T-helper 9 cell (primary cell): Measurements from ENCODE around the gene ZNF143.
A peak's percentile ranks its signal among the peaks of the same experiment; 100 is the strongest.
"Not testable (repeated sequence)": the region's sequence is repeated elsewhere in the genome, so short reads cannot be mapped to it uniquely, and the experiment has no call there.

Experiments
- DNase-seq: peaks from one replicate; pipeline ENCODE4 v3.0.0-alpha.2; 2020

Gene ZNF143

DNA sequence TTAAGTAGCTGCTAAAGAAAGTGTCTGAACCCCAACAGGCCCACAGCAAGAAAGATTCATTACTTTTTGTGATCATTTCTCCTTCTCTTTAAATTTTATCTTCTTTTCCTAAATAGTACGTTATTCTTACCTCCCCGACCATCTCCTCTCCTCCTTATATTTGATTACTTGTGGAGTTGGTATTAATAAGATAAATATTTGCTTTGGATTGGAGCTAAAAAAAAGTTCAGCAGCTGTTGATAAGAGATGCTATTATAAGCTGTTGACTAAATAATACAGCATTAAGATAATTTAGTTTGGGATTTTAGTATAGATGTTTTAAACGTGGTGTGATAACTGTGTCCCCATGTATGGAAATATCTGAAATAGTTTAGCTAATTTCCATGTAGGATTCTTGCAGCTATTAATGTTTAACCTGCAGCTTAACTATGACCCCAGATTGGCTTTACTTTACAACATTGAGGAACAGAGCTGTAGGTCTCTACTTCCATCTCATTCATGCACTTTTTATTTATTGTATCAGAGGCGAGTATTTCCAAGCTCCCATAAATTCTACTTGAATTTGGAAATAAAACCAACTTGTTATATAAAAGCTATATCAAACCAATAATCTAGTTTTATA lies 37.8 kb downstream of the ZNF143 start:
- no peak for DNase-seq

DNA sequence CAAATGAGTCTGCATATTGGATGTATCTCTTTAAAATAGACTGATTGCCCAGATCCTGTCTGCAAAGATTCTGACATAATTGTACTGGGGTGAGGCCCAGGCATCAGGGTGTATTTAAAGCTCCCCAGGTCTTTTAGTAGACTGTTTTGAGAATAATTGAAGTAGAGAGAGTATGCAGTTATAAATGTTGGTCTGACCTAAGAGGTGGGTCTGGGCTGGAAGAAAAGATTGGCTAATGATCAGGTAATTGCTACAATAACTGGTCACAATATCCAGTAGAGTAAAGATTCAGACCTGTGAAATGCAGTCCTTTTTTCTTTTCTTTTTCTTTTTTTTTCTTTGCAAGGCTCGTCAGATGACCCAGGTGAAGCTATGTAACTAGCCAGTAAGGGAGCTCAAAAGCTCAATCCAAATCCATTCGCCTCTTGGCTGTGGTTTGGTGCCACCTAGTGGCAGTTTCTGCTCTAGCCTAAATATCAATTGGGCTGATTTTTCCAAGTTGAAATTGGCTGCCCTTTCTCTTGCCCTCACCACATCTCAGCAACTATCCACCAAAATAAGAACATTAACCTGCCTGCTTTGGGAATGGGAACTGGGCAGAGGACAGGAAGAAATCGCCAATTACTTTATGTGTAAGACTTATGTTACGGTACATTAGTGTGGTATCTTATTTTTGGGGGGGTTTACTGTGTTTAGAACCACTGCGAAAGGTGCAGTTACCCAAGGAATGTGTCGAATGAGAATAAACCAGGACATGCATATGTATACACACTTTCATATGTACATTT lies 45.9 kb downstream of the ZNF143 start:
- peak; percentile 67 for DNase-seq

DNA sequence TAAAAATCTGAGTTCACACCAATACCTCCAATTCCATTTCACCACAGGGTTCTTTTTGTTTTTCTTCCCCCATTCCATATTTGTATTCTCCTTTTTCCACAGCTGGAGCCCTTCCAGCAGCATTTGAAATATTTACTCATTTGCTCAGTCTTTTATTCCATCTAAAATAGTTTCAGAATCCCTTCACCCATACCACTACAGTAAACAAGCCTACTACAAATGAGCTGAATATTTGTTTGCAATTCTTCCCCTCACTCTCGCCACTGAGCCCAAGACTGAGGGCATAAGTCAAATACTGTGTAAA lies 46.4 kb downstream of the ZNF143 start:
- no peak for DNase-seq

DNA sequence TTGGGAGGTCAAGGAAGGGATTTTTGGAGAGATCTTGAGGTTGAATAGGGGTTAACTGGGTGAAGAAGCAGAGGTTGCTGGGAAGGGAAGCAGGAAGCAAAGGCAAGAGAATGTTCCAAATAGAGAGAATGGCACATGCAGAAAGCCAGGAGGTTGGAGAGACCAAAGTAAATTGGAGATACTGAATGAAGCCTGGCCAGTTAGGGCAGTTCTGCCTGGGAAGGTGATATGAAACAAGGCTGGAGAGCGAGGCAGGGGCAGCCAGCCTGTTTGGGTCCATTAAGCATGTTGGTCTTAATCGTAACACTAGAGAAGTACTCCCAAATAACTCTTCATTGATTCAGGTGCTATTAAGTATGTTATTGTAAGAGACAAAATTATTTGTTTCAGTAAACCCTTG lies 48.2 kb downstream of the ZNF143 start:
- DNase-seq, result no peak

DNA sequence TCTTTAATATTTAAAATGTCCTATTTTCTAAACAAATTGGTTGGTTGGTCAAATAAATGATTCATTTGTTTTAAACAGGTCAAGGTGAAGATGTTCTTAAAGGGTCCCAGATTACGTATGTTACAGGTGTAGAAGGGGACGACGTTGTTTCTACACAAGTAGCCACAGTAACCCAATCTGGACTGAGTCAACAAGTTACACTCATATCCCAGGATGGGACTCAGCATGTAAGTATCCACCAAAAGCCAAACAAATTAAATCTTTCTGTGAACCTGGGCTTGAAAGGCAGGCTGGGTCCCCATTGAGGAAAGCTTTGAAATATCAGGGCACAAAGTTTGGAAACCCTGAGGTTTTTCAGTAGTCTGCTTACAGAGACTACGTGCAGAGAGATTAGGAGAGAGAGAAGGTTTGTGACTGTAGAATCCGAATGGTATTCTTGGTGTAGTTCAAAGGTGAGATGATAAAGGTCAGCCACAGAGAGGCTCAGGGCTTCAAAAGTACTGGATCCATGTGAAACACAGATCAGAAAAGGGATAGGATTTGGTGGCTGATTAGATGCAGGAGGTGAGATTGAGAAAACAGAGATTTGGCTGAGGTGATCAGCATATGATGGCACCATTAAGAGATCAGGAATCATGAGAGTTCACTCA lies 51.7 kb downstream of the ZNF143 start:
- DNase-seq, result no peak

DNA sequence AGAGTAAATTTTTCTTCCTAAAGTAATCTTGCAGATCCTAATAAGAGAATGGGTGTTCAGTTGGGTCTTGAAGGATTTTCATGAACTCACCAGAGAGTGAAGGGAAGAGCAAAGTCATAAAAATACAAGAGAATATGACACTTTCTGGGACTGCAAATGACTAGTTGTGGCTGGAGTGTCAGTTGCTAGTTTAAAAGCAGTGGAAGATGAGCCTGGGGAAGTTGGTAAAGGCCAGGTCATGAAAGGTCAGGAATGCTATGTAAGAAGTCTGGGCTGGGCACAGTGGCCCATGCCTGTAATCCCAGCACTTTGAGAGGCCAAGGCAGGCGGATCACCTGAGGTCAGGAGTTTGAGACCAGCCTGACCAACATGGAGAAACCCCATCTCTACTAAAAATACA lies 53.8 kb downstream of the ZNF143 start:
- not testable (repeated sequence) for DNase-seq

DNA sequence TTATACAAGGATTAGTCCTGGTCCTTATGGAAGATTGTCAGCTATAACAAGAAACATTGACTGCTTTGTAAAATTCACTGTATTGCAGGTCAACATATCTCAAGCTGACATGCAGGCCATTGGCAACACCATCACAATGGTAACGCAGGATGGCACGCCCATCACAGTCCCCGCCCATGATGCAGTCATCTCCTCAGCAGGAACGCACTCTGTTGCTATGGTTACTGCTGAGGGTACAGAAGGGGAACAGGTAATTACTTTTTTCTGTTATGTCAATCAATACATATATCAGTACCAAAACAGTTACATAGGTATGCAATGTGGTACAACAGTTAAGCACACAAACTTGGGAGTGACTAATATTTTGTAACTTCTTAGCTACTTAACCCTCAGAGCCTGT lies 55.3 kb downstream of the ZNF143 start:
- DNase-seq, result no peak

DNA sequence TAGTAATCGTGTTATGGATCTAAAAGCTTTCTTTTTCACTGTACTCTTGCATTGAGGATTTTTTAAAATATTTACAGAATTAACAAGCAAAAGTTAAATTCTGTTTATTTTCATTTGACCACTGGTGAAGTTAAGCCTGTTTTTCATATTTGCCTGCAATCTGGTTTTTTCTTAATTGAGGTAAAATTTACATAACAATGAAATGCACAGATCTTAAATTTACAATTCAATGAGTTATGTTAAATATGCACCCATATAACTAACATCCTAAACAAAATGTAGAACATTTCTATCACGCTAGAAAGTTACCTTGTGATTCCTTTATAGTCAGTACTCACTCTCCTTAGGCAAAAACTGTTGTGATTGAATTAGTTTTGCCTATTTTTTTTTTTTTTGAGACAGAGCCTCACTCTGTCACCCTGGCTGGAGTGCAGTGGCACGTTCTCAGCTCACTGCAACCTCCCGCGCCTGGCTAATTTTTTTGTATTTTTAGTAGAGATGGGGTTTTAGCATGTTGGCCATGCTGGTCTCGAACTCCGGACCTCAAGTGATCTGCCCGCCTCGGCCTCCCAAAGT lies 58.1 kb downstream of the ZNF143 start:
- no peak for DNase-seq

DNA sequence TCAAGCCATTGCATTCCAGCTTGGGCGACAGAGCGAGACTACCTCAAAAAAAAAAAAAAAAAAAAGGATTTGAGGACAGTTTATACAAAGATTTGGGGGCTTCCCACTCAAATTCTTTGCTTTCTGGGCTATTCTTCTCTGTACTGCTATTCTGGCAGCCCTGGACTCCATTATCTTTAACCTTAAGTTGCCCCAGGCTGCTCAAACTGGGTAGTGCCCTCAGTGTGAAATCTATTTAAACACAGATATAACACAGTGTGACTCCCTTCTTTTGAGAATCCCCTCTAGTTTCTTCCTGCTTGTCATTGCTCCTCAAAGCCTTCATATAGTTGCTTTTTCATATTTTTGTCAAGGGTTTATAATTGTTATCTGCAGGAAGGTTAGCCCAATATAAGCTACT lies 63.2 kb downstream of the ZNF143 start:
- no peak for DNase-seq

DNA sequence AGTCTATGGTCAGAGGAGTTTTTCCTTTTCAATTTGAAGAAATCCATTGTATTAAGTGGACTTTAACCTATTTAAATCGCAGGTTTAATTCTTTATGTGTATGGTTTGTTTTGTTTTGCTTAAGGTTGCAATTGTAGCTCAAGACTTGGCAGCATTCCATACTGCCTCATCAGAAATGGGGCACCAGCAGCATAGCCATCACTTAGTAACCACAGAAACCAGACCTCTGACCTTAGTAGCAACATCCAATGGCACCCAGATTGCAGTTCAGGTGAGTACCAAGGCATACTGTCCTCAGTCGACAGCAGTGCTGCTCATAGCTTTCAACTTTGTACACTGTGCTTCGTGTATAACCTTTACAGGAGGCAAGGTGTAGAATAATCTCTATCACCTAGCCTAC lies 64.3 kb downstream of the ZNF143 start:
- DNase-seq, result no peak

DNA sequence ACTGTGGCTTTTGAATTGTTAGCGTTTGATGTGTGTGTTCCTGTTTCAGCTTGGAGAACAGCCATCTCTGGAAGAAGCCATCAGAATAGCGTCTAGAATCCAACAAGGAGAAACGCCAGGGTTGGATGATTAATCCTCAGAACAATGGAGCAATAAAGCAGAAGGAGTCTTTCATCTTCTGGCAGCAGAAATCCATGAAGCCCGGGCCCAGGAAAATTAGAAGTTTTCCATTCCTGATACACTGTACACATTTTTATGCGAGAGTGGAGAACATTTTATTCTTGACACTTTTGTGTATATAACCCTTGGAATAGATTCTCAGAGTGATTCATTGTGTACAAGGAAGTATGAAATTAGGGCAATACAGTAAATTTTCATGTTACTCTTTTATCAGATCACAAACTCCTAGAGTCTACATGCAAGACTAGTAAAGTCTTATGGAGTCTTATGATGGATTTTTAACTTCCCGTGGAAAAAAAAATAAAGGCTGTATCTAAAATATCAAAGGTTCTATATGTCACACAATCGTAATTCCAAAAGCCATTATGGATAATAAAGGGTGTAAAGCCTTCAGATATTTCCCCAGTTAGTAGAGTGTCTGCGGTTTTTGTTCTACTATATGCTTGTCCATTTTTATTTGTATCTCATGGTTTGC lies 66.8 kb downstream of the ZNF143 start:
- no peak for DNase-seq

DNA sequence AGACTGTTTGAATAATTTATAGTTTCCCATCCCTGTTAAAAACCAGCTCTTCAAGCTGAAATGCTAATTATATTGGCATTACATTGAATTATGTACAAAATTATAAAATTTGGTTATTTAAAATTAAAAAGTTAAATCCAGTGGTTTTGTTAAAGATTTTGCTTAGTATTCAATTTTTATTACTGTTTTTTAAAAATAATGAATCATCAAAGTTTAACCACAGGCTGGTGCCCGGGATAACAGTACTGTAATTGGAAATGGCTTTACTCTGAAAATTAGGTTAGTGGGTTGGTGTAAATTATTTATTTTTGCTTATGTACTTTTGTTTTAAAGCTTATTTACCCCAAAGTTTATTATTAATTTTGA lies 67.3 kb downstream of the ZNF143 start:
- DNase-seq, result no peak

DNA sequence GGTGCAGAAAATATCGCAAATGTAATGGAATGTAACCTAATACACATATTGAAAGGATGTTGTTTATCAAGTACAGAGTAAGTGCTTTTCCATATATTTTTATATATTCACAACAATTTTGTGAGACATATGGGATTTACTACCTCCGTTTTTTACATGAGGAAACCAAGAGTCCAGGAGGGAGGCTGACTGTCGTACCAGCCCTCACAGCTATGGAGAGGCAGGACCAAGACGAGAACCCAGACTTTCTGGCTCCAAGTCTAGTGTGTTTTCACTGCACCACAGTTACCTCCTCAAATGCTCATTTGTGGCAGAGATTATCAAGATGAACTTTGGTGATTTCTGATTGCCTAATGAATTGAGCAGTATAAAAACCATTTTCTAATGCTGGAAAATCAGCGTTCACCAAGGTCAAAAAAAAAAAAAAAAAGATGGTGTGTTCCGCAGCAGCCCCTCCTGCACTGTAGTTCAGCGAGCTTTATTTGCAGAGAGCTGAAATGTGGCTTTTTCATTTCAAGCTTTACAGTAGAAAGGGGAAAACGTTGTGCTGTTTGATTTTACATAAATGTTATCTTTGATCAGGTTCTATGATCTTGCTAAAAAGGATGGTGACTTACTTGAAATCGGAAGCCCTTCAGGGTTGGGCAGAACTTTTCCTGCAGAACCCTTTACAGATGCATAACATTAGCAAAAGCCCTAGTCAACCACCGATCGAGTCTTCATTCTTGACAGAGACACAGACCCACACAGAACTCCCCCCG lies 67.9 kb downstream of the ZNF143 start:
- no peak for DNase-seq

DNA sequence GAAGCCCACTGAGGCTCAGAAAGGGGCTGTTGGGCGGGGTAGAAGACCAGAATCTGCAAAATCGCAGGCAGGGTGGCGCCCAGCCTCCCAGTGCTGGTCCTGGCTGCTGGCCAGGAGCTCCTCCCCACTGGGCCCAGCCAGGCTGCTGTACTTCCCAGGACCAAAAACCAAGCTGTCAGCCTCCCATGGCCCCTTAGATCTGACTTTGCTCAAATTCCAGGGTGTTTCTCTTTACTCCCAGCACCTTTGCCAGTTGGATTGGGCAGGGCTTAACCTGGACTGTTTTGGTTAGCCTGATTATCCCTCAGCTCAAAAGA lies 68.5 kb downstream of the ZNF143 start:
- no peak for DNase-seq

DNA sequence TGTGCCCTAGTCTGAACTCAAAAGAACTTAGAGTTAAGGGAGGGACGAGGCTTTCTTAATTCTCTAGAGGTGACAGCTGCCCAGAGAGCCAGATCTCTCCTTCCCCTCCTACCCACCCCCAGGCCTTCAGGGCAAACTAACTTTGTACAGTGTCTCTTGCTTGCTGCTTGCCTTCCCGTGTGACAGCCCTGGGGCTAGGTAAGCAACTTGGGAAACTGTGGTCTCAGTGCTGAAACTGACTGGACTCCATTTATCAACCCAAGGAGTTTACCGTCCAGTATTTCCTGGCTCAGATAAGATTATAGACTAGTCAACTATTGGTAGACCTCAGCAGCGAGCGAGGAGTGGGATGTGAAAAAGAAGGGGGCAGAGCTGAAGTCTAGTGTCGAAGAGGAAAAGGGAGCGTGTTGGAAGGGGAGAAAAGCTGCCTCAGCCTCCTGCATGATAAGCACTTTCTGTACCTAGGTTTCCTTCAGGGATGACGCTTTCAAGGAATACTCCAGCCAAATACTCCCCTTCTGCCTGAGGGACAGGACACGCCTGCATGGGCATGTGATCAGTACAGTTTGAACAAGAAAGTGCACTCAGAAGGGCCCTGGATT lies 69.3 kb downstream of the ZNF143 start:
- no peak for DNase-seq

DNA sequence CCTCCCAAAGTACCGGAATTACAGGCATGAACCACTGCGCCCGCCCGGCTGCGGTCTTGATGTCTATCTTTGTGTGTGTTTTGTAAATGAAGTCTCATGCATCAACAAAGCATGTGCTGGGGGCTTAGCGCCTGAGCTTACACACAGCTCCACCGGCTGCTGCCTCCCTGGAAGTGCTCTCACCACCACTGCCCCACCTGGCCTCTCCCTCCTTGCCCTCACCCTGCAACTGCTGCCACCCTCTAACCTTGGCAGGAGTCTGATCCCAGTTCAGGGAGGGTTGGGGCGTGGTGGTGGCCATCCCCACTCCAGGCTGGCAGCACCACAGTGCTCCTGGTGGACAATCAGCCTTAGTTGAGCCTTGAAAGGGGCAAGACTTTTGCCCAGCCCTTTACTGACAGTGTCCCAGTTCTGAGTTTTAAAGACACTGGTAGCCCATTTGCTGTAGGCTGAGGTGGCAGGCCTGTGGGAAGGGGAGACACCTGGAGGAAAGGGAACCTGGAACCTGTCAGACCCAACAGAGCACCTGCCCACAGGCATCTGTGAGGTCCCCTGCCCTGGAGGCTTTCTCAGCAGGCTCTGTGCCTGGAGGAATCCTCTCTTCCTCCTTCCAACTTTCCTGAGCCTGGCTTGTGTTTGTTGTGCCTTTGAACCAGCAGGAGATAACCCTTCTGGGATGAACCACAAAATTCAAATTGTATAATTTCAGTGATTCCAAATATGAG lies 70.3 kb downstream of the ZNF143 start:
- no peak for DNase-seq

DNA sequence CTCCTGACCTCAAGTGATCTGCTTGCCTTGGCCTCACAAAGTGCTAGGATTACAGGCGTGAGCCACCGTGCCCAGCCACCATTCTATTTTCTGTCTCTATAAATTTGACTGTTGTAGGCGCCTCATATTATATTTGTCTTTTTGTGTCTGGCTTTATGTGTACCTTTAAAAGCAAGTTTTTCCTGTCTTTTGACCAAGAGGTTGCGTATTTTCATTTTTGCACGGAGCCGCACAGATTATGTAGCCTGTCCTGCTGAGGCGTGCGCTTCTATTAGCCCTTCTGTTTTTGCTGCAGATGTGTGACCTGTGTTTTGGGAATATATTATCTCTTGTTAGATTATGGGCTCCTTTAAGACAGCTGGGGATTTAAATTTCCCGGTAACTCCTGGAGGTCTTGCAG lies 72.2 kb downstream of the ZNF143 start:
- DNase-seq, result no peak

DNA sequence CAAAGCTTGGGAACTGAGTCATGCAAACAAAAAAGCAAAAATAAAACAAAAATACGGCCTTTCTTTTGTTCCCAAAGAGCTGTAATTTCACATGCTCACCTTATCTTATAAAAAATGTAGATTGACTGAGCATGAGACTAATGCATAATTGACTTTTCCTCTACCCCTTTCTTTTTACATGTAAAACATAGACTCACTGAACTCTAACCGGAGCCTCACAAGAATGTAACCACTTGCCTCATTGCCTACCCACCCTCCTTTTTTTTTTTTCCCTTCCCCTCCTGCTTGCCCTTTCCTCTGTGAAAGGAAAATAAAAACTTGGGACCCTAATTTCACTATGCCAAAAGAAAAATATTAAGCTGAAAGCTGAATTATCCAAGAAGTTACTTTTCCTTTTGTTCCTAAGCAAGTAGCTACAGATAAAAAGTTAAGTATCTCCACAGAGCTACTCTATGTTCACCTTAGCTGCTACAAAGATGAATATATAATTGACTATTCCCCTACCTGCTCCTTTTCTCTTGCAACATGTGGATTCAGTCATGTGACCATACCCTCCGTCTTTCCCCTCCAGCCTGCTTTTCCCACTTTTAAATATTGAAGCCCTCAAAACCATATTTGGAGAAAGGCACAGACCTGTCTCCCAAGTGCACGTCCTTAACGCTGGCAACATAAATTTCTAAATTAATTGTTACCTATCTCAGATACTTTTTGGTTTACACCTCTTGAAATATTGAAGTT lies 73.1 kb downstream of the ZNF143 start:
- DNase-seq, result no peak

DNA sequence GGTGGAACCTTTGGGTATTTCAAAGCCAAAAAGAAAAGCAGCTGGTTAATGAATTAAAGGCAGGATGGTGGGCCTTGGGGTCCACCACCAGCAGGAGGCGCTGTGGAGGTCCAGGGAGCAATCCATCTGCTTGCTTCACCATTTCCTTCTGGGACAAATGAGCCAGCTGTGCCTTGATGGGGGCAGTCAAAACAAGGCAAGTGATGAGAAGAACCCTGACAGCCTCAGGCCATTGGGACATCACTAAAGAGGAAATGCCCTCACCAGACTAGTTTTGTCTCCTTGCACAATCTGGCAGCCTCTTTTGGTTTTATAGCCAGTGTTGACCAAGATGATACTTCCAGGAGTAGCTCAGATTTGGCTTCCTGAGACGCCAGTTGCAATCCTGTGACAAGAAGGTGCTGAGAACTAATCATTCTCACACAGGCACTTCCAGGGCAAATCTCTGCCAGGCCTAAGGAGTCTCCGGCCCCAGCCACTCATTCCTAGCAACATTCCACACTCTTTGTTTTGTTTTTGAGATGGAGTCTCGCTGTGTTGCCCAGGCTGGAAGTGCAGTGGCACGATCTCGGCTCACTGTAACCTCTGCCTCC lies 74.5 kb downstream of the ZNF143 start:
- DNase-seq, result peak; percentile 86

DNA sequence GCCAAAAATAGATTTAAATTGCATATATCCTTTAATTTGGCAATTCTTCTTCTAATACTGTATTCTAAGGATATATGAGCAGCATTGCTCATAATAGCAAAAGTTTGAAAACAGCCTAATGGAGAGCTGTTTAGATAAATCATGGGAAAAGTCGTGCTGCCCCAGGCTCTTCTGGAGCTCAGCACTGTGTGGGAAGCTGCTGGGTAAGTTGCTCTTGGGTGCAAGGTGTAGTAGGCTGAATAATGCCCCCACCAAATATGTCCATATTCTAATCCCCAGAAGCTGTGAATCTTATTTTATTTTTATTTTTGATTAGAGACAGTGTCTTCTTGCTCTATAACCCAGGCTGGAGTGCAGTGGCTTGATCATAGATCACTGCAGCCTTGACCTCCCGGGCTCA lies 77.7 kb downstream of the ZNF143 start:
- no peak for DNase-seq

DNA sequence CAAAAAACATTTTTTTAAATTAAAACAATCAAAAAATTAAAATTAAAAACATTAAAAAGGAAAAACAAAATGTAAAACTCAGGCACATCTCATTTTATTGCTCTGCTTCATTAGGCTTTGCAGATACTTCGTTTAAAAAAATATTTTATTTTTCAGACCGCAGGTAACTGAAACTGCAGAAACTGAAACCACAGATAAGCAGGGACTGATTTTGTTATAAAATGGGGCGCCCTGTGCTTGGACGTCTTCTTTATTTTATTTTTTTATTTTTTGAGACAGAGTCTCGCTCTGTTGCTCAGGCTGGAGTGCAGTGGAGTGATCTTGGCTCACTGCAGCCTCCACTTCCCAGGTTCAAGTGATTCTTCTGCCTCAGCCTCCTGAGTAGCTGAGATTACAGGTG lies 88.4 kb downstream of the ZNF143 start:
- DNase-seq, result not testable (repeated sequence)
